Suprapubic skin (tissue), 4 donors: ENCODE results near the gene PRELP. TPM values are rescaled to one million over a fixed set of nuclear protein-coding genes. Genes with fewer than 3 reads are reported as not detected.

ENCODE experiments used
- DNase-seq, 2 donors: peaks; one replicate each; pipeline ENCODE4 v3.0.0-alpha.2; 2019; ENCODE audit warnings: low spot score in 2 of 2
- H3K27ac ChIP-seq: fragments of 200-600 bp; sonication (generic); one replicate; pipeline ENCODE4 v1.5.1; 2019
- H3K27me3 ChIP-seq: fragments of 200-600 bp; sonication (generic); one replicate; pipeline ENCODE4 v1.5.1; 2019
- H3K36me3 ChIP-seq: fragments of 200-600 bp; sonication (generic); one replicate; pipeline ENCODE4 v1.5.1; 2019
- H3K4me1 ChIP-seq: fragments of 200-600 bp; sonication (generic); one replicate; pipeline ENCODE4 v1.5.1; 2019
- H3K4me3 ChIP-seq: fragments of 200-600 bp; sonication (generic); one replicate; pipeline ENCODE4 v1.5.1; 2019; ENCODE audit warnings: mild to moderate bottlenecking
- H3K9me3 ChIP-seq: fragments of 200-600 bp; sonication (generic); one replicate; pipeline ENCODE4 v1.5.1; 2019
- EP300 ChIP-seq: sonication (generic); formaldehyde crosslinking; IDR thresholded peaks from one replicate; pipeline ENCODE4 v1.6.1; 2017; ENCODE audit warnings: antibody characterized with exemption
- POLR2A ChIP-seq, 2 donors: fragments of 450-650 bp; IDR thresholded peaks; one replicate each; pipeline ENCODE4 v1.6.1; 2017; ENCODE audit warnings: antibody characterized with exemption in 2 of 2, mild to moderate bottlenecking in 2 of 2, moderate library complexity in 2 of 2
- POLR2AphosphoS5 ChIP-seq, 3 donors: sonication (generic); formaldehyde crosslinking; IDR thresholded peaks; one replicate each; pipeline ENCODE4 v1.6.1; 2017; ENCODE audit warnings: antibody characterized with exemption in 3 of 3
- WGBS: methylation state at CpG from one replicate; pipeline ENCODE4 v1.1.5; 2018; 5-methylcytosine and 5-hydroxymethylcytosine counted together
- total RNA-seq, 4 donors: library from RNA; depleted of rRNA; stranded (reverse); fragments of >200 nt; gene quantifications; one replicate each; pipeline ENCODE4 v1.1.0, GENCODE V29; 2016
- TF ChIP-seq, protein P1 (sequence below), 2 donors: fragments of 200-600 bp in 1 of 2; fragments of 450-650 bp in 1 of 2; sonication (generic) in 1 of 2; IDR thresholded peaks; one replicate each; pipeline ENCODE4 v1.5.1; 2016 to 2019; ENCODE audit warnings: antibody characterized with exemption in 2 of 2, mild to moderate bottlenecking in 1 of 2, moderate library complexity in 1 of 2

PRELP gene
- total RNA-seq: 10 to 100 TPM in 3 of 4 donors, 1 to 10 TPM in 1; 6.4 to 34.7 (median 18.0) TPM

GRCh38 chr1:203475012-203475981, at the start of gene PRELP:
Gene PRELP, plus strand, starts transcription at chr1:203475806. Its CDS starts 7,379 bp downstream, at chr1:203483185.
- peaks cover 23% of the 10 kb centered on the region for H3K4me1 ChIP-seq
- peak within 1 kb of the TSS; percentile 78 for H3K27ac ChIP-seq
- no peaks in the 10 kb centered on the region for H3K9me3 ChIP-seq
- TF ChIP-seq, protein P1, sequence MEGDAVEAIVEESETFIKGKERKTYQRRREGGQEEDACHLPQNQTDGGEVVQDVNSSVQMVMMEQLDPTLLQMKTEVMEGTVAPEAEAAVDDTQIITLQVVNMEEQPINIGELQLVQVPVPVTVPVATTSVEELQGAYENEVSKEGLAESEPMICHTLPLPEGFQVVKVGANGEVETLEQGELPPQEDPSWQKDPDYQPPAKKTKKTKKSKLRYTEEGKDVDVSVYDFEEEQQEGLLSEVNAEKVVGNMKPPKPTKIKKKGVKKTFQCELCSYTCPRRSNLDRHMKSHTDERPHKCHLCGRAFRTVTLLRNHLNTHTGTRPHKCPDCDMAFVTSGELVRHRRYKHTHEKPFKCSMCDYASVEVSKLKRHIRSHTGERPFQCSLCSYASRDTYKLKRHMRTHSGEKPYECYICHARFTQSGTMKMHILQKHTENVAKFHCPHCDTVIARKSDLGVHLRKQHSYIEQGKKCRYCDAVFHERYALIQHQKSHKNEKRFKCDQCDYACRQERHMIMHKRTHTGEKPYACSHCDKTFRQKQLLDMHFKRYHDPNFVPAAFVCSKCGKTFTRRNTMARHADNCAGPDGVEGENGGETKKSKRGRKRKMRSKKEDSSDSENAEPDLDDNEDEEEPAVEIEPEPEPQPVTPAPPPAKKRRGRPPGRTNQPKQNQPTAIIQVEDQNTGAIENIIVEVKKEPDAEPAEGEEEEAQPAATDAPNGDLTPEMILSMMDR (IDR thresholded peaks at IDR 0.05): no peak
- TF ChIP-seq POLR2A (IDR thresholded peaks at IDR 0.05): peak in 1 of 2 donors; percentile 41
- peak in 1 of 3 donors; percentile 50 for TF ChIP-seq POLR2AphosphoS5 (IDR thresholded peaks at IDR 0.05)
- 27% methylated on average over 8 of the region's 8 CpGs for WGBS
- H3K36me3 ChIP-seq: no peaks in the 10 kb centered on the region
- no peak for DNase-seq
- no peaks in the 10 kb centered on the region for H3K27me3 ChIP-seq
- peak within 1 kb of the TSS; percentile 48 for H3K4me3 ChIP-seq

DNA sequence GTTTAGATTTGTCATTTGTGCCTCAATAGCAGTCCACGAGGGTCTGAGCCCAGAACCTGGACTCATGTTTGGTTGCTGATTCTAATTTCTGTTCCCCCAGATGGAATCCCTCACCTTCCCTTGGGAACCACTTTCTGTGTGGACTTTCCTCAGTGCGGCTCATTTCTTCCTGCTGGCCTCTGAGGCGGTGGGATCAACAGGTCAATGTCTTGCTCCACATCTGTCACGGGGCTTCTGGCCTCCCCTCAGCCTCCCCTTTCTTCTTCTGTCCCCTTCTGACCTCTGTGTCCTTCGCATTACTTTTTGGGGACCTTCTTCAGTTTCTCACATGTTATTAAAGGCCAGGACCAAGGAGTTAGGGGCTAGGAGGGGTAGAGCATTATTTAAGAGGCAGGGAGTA, 49.2 kb upstream of the PRELP start:
- H3K4me1 ChIP-seq: no peaks in the 10 kb centered on the region
- no peaks in the 10 kb centered on the region for H3K9me3 ChIP-seq
- no peak for TF ChIP-seq EP300
- TF ChIP-seq, protein P1 (IDR thresholded peaks at IDR 0.05): no peak
- TF ChIP-seq POLR2AphosphoS5 (IDR thresholded peaks at IDR 0.05): no peak
- TF ChIP-seq POLR2A (IDR thresholded peaks at IDR 0.05): no peak
- no peaks in the 10 kb centered on the region for H3K36me3 ChIP-seq
- no peak for DNase-seq
- no peak overlapping the region for H3K4me3 ChIP-seq
- WGBS: 92% methylated on average over 5 of the region's 5 CpGs
- H3K27me3 ChIP-seq: peaks cover 13% of the 10 kb centered on the region
- H3K27ac ChIP-seq: no peak overlapping the region

DNA sequence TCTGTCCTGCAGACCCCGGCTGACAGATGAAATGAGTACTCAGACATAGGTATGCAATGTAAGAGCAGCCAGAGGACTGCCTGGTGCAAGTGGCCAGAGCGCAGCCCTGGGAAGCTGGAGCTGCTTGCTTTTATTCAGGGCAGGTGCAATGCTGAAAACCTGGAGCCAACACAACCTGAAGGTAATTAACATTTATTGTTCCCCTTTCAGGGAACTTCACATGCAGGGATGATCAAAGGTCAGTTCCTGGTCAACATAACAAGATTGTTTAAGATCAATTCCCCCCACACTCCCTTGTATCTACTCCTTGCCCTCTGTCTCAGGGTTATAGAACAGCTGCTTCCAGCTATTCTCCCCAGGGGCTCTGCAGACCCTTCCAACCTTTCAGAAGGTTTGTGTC, 48.7 kb upstream of the PRELP start:
- no peaks in the 10 kb centered on the region for H3K4me1 ChIP-seq
- DNase-seq: no peak
- TF ChIP-seq POLR2AphosphoS5 (IDR thresholded peaks at IDR 0.05): no peak
- no peak for TF ChIP-seq POLR2A (IDR thresholded peaks at IDR 0.05)
- TF ChIP-seq, protein P1 (IDR thresholded peaks at IDR 0.05): no peak
- no peak for TF ChIP-seq EP300
- H3K9me3 ChIP-seq: no peaks in the 10 kb centered on the region
- H3K27ac ChIP-seq: no peak overlapping the region
- H3K36me3 ChIP-seq: no peaks in the 10 kb centered on the region
- H3K4me3 ChIP-seq: no peak overlapping the region
- H3K27me3 ChIP-seq: peaks cover 13% of the 10 kb centered on the region
- WGBS: 86% methylated on average over 2 of the region's 2 CpGs

DNA sequence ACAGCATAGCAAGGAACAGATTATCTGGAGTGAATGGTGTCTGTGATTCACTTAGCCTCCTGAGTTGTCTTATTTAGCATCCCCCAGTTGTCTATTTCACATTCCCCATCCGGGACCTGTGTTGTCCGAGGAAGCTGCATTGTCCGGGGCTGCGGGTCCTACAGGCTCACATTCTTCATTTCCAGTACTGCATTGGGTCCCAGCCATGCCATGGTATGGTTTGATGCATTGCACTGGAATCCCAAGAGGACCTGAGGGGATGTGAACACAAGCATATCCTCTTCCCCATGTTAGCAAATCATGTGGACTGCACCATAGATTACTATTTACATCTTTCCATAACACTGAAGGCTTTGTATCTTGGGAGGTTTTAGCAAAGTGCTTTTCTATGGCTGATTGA, 48.2 kb upstream of the PRELP start:
- WGBS: 92% methylated on average over 4 of the region's 4 CpGs
- no peaks in the 10 kb centered on the region for H3K9me3 ChIP-seq
- no peak for DNase-seq
- H3K4me1 ChIP-seq: no peaks in the 10 kb centered on the region
- H3K27me3 ChIP-seq: peaks cover 13% of the 10 kb centered on the region
- H3K36me3 ChIP-seq: no peaks in the 10 kb centered on the region
- TF ChIP-seq, protein P1 (IDR thresholded peaks at IDR 0.05): no peak
- TF ChIP-seq POLR2A (IDR thresholded peaks at IDR 0.05): no peak
- no peak overlapping the region for H3K4me3 ChIP-seq
- H3K27ac ChIP-seq: no peak overlapping the region

GRCh38 chr1:203428981-203429599, 46.5 kb upstream of the PRELP start:
- Histone ChIP-seq H3K27me3 (peaks cover 13% of the 10 kb centered on the region), H3K4me1 (no peaks in the 10 kb centered on the region), H3K27ac (no peak overlapping the region), H3K36me3 (no peaks in the 10 kb centered on the region), H3K4me3 (no peak overlapping the region), H3K9me3 (no peaks in the 10 kb centered on the region)
- 40% methylated on average over 11 of the region's 11 CpGs for WGBS
- no peak for TF ChIP-seq EP300
- TF ChIP-seq, protein P1 (IDR thresholded peaks at IDR 0.05): no peak
- no peak for TF ChIP-seq POLR2A (IDR thresholded peaks at IDR 0.05)
- no peak for DNase-seq
